GM19099 (cell line): ENCODE measurements around the gene IER5.

Source experiments
- POLR2A ChIP-seq: IDR thresholded peaks from 3 replicates; pipeline ENCODE4 v1.6.1; 2011; ENCODE audit warnings: low read depth; ENCODE audit not compliant: insufficient read length; ENCODE audit errors: extremely low read depth

Gene IER5

GRCh38 chr1:181088079-181089016 is at the start of gene IER5:
IER5 (plus strand) TSS chr1:181088700; CDS start chr1:181088903, 203 bp downstream.
- peak; percentile 100 for TF ChIP-seq POLR2A

GRCh38 chr1:181040284-181040865 is 48.1 kb upstream of the IER5 start:
- TF ChIP-seq POLR2A = no peak

GRCh38 chr1:181043025-181043888 is 45.2 kb upstream of the IER5 start:
- TF ChIP-seq POLR2A = no peak

GRCh38 chr1:181044449-181044966 is 44.0 kb upstream of the IER5 start:
- no peak for TF ChIP-seq POLR2A

- TF ChIP-seq POLR2A = no peak
These were observed 39.1 kb upstream of the IER5 start for GRCh38 chr1:181049378-181049777.

- TF ChIP-seq POLR2A = no peak
These were observed 37.6 kb upstream of the IER5 start for GRCh38 chr1:181050922-181051321.

- no peak for TF ChIP-seq POLR2A
These were observed 31.9 kb upstream of the IER5 start for GRCh38 chr1:181056560-181056959.

- no peak for TF ChIP-seq POLR2A
These were observed 31.4 kb upstream of the IER5 start for GRCh38 chr1:181057079-181057478.

- TF ChIP-seq POLR2A = no peak
These were observed 29.1 kb upstream of the IER5 start for GRCh38 chr1:181059435-181059834.

- no peak for TF ChIP-seq POLR2A
These were observed 28.4 kb upstream of the IER5 start for GRCh38 chr1:181060066-181060465.

- no peak for TF ChIP-seq POLR2A
These were observed 27.0 kb upstream of the IER5 start for GRCh38 chr1:181061487-181061886.

- TF ChIP-seq POLR2A = peak; percentile 53
These were observed 26.3 kb upstream of the IER5 start for GRCh38 chr1:181061891-181062835.

- peak; percentile 25 for TF ChIP-seq POLR2A
These were observed 25.6 kb upstream of the IER5 start for GRCh38 chr1:181062836-181063428.
